Measurements from ENCODE around the gene ATP11B. TPM values are rescaled to one million over a fixed set of nuclear protein-coding genes. Genes with fewer than 3 reads are reported as not detected.

ATP11B gene
- 87.9 and 89.7 TPM in 2 replicates for total RNA-seq

GRCh38 chr3:182792901-182793662 lies at the start of gene ATP11B:
Gene ATP11B (plus strand): TSS chr3:182793504. CDS start chr3:182793760, 256 bp downstream.
- intact Hi-C loops (cut with micrococcal nuclease), result loop anchor here (5.0 kb wide), 2 partner anchors 174 to 364 kb away; no protein-coding TSS in a partner anchor
- peaks cover 31% of the 10 kb centered on the region for H3K4me1 Mint-ChIP-seq
- H3K9me3 Mint-ChIP-seq, result no peaks in the 10 kb centered on the region
- H3K27me3 Mint-ChIP-seq, result peaks cover 2% of the 10 kb centered on the region
- H3K4me3 Mint-ChIP-seq, result peak within 1 kb of the TSS; percentile 98
- H3K36me3 Mint-ChIP-seq (ENCODE audit: low read depth), result peaks cover 19% of the 10 kb centered on the region
- peak within 1 kb of the TSS; percentile 99 for H3K27ac Mint-ChIP-seq
- peak; percentile 95 for DNase-seq

- H3K36me3 Mint-ChIP-seq (ENCODE audit: low read depth), result no peaks in the 10 kb centered on the region
- H3K4me1 Mint-ChIP-seq, result no peaks in the 10 kb centered on the region
- intact Hi-C loops (cut with micrococcal nuclease), result no loop called here
- no peak overlapping the region for H3K27ac Mint-ChIP-seq
- no peak for DNase-seq
- H3K9me3 Mint-ChIP-seq, result no peaks in the 10 kb centered on the region
- peaks cover 5% of the 10 kb centered on the region for H3K27me3 Mint-ChIP-seq
- H3K4me3 Mint-ChIP-seq, result no peak overlapping the region
These were observed 46.3 kb upstream of the ATP11B start for GRCh38 chr3:182746959-182747358.

DNA sequence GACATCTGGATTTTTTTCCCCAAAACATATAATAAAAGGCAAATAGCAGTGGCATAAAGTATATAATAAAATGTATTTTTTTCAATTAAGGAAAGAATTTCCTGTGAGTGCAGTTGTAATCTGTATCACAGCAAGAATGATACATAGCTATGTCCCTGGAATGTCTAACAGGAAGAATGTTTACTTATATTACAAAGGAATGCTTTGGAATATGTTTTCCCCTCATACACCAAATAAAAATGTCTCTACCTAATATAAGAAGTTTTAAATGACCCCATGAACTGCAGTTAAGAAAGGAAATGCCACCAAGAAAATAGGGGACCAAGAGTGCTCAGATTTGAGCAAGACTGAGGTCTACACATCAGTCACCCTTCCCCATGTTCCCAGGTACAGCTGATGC lies 38.0 kb upstream of the ATP11B start:
- Mint-ChIP-seq H3K9me3 (no peaks in the 10 kb centered on the region), H3K27me3 (peaks cover 26% of the 10 kb centered on the region), H3K4me3 (no peak overlapping the region), H3K4me1 (no peaks in the 10 kb centered on the region), H3K36me3 (ENCODE audit: low read depth) (no peaks in the 10 kb centered on the region), H3K27ac (no peak overlapping the region)
- intact Hi-C loops (cut with micrococcal nuclease), result no loop called here
- no peak for DNase-seq

DNA sequence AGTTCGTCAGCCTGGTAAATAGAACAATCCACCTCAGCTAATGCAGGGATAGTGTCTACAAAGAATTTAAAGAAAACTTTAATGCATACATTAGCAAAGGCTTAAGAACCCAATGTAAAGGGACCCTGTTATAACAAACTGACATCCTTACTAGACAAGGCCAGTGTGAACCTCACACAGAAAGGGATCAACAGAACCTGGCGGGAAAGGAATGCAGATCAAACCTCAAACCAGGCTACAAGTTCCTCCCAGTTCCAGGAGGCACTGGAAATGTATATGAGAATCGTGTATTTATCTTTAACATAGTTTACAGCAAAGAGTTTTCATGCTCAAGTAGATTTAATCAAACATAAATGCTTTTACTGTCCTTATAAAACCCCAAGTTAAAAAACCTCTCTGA lies 37.6 kb upstream of the ATP11B start:
- peaks cover 28% of the 10 kb centered on the region for H3K27me3 Mint-ChIP-seq
- no peak overlapping the region for H3K4me3 Mint-ChIP-seq
- no peaks in the 10 kb centered on the region for H3K36me3 Mint-ChIP-seq (ENCODE audit: low read depth)
- no peak overlapping the region for H3K27ac Mint-ChIP-seq
- H3K9me3 Mint-ChIP-seq, result no peaks in the 10 kb centered on the region
- intact Hi-C loops (cut with micrococcal nuclease), result no loop called here
- DNase-seq, result no peak
- no peaks in the 10 kb centered on the region for H3K4me1 Mint-ChIP-seq

DNA sequence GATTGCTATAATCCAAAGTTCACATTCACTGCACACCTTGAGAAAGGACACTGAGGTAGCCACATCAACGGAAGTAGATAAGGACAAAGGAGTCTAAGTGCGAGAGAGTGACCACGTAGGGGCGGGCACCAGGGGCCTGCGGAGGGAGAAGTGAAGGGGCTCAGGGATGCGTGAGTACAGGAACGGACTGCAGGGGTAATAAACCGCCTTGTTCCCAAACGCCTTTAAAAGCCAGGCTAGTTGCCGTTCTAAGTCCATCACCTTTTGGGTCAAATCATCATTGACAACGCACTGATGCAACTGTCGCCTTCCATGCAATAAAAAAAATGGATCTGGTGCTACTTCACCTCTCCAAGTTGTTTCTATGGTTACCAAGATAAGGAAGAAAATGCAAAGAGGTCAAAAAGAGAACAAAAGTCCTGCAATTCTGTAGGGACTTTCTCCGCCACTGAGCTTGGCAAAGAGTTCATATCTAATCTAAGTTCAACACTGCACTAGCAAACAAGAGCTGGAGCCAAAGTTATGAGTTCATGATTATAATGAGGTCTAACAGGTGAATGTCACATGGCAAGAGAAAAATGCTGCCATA lies 32.6 kb upstream of the ATP11B start:
- no peaks in the 10 kb centered on the region for H3K4me1 Mint-ChIP-seq
- peaks cover 28% of the 10 kb centered on the region for H3K27me3 Mint-ChIP-seq
- DNase-seq, result no peak
- no peaks in the 10 kb centered on the region for H3K36me3 Mint-ChIP-seq (ENCODE audit: low read depth)
- H3K27ac Mint-ChIP-seq, result no peak overlapping the region
- no peaks in the 10 kb centered on the region for H3K9me3 Mint-ChIP-seq
- no peak overlapping the region for H3K4me3 Mint-ChIP-seq
- intact Hi-C loops (cut with micrococcal nuclease), result no loop called here

DNA sequence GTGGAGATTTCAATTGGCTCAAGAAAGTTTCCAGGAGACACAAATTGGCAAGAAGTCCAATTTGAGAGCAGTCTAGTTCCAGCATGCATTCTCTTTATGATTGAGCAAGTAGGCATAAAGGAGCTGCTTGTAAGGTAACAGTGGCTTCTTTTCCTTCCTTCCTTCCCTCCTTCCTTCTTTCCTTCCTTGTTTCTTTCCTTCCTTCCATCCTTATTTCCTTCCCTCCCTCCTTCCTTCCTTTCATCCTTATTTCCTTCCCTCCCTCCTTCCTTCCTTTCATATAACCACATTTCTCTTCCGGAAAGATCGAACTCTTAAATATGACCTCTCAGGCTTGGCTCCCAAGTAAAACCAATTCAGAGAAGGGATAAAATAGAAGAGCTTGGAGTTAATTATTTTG lies 29.4 kb upstream of the ATP11B start:
- no peak for DNase-seq
- no peak overlapping the region for H3K27ac Mint-ChIP-seq
- H3K27me3 Mint-ChIP-seq, result peaks cover 23% of the 10 kb centered on the region
- intact Hi-C loops (cut with micrococcal nuclease), result no loop called here
- H3K4me1 Mint-ChIP-seq, result no peaks in the 10 kb centered on the region
- H3K4me3 Mint-ChIP-seq, result no peak overlapping the region
- no peaks in the 10 kb centered on the region for H3K9me3 Mint-ChIP-seq
- no peaks in the 10 kb centered on the region for H3K36me3 Mint-ChIP-seq (ENCODE audit: low read depth)

DNA sequence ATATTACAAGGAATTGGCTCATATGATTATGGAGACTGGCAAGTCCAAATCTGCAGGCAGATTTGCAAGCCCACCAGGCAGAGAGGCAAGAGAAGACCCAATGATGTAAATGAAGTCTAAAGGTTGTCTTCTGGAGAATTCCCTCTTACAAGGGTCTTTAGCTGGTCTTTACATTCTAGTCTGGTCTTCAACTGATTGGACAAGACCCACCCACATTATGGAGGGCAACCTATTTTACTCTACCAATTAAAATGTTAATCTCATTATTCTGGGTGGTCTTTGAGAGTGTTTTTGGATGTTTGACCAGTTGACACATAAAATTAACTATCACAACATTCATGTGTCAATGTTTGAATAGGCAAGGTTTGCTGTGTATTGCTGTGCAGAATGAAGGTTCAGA lies 28.0 kb upstream of the ATP11B start:
- intact Hi-C loops (cut with micrococcal nuclease), result no loop called here
- Mint-ChIP-seq H3K9me3 (no peaks in the 10 kb centered on the region), H3K4me3 (no peak overlapping the region), H3K27ac (no peak overlapping the region), H3K27me3 (peaks cover 23% of the 10 kb centered on the region), H3K36me3 (ENCODE audit: low read depth) (no peaks in the 10 kb centered on the region), H3K4me1 (no peaks in the 10 kb centered on the region)
- no peak for DNase-seq

DNA sequence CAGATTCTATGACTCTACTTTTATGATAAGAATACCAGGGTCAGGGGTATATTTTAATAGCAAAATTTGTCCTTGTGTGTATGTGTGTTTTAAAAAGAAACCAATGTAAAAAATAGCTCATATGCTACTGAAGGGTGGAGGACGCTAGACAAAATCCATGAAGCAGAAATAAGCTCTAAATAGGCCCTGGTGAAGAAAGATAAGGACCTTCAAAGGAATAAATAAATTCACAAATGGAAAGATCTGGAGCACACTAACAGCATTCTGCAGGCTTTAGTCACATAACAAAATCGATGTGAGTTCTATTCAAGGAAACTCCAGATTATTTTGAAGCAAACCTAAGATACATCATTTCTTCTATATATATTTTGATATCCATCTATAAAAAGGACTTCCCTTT lies 27.2 kb upstream of the ATP11B start:
- intact Hi-C loops (cut with micrococcal nuclease), result no loop called here
- H3K9me3 Mint-ChIP-seq, result no peaks in the 10 kb centered on the region

GRCh38 chr3:182768413-182768812 lies 24.9 kb upstream of the ATP11B start:
- Mint-ChIP-seq H3K36me3 (ENCODE audit: low read depth) (no peaks in the 10 kb centered on the region), H3K27ac (no peak overlapping the region), H3K4me3 (no peak overlapping the region), H3K9me3 (no peaks in the 10 kb centered on the region), H3K27me3 (peaks cover 37% of the 10 kb centered on the region), H3K4me1 (no peaks in the 10 kb centered on the region)
- intact Hi-C loops (cut with micrococcal nuclease), result no loop called here
- no peak for DNase-seq

More for the DNA sequence above, 27.2 kb upstream of the ATP11B start:
- no peak overlapping the region for H3K27ac Mint-ChIP-seq
- DNase-seq, result no peak
- H3K4me3 Mint-ChIP-seq, result no peak overlapping the region
- H3K36me3 Mint-ChIP-seq (ENCODE audit: low read depth), result no peaks in the 10 kb centered on the region
- peaks cover 25% of the 10 kb centered on the region for H3K27me3 Mint-ChIP-seq
- no peaks in the 10 kb centered on the region for H3K4me1 Mint-ChIP-seq

DNA sequence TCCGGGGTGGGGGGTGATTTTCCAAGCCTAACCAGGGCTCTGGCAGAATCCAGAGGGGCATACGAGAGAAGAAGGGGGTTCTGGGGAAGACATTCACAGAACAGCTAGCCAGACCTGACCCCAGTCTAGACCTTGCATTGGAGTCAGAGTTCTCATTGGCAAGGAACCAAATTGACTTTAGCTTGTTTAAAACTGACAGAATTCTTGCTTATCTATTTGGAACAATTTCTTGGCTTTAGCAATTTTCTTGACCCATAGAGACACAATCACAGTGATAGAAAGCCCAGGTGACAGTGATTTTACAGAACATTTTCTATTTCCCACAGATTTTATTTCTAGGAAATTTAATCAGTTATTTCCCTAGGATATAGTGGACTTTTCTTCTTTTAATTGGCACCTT lies 23.6 kb upstream of the ATP11B start:
- Mint-ChIP-seq H3K27ac (no peak overlapping the region), H3K9me3 (no peaks in the 10 kb centered on the region), H3K4me3 (no peak overlapping the region), H3K27me3 (peaks cover 38% of the 10 kb centered on the region), H3K4me1 (no peaks in the 10 kb centered on the region), H3K36me3 (ENCODE audit: low read depth) (no peaks in the 10 kb centered on the region)
- DNase-seq, result no peak
- intact Hi-C loops (cut with micrococcal nuclease), result no loop called here

- Mint-ChIP-seq H3K9me3 (no peaks in the 10 kb centered on the region), H3K4me1 (peaks cover 3% of the 10 kb centered on the region), H3K4me3 (no peak overlapping the region), H3K36me3 (ENCODE audit: low read depth) (no peaks in the 10 kb centered on the region), H3K27ac (no peak overlapping the region), H3K27me3 (peaks cover 7% of the 10 kb centered on the region)
- no peak for DNase-seq
- intact Hi-C loops (cut with micrococcal nuclease), result no loop called here
These were observed 11.2 kb upstream of the ATP11B start for GRCh38 chr3:182782149-182782548.

GRCh38 chr3:182783106-182783505 lies 10.2 kb upstream of the ATP11B start:
- Mint-ChIP-seq H3K36me3 (ENCODE audit: low read depth) (no peaks in the 10 kb centered on the region), H3K4me3 (no peak overlapping the region), H3K9me3 (no peaks in the 10 kb centered on the region), H3K27ac (no peak overlapping the region), H3K27me3 (peaks cover 7% of the 10 kb centered on the region), H3K4me1 (peaks cover 3% of the 10 kb centered on the region)
- DNase-seq, result no peak
- intact Hi-C loops (cut with micrococcal nuclease), result no loop called here

- peaks cover 6% of the 10 kb centered on the region for H3K4me1 Mint-ChIP-seq
- no peak overlapping the region for H3K4me3 Mint-ChIP-seq
- H3K27me3 Mint-ChIP-seq, result peaks cover 7% of the 10 kb centered on the region
- no peak for DNase-seq
- intact Hi-C loops (cut with micrococcal nuclease), result no loop called here
- no peaks in the 10 kb centered on the region for H3K36me3 Mint-ChIP-seq (ENCODE audit: low read depth)
- no peaks in the 10 kb centered on the region for H3K9me3 Mint-ChIP-seq
- no peak overlapping the region for H3K27ac Mint-ChIP-seq
These were observed 8.8 kb upstream of the ATP11B start for GRCh38 chr3:182784542-182784941.

- no peaks in the 10 kb centered on the region for H3K9me3 Mint-ChIP-seq
- H3K4me3 Mint-ChIP-seq, result no peak overlapping the region
- intact Hi-C loops (cut with micrococcal nuclease), result no loop called here
These were observed 8.2 kb upstream of the ATP11B start for GRCh38 chr3:182785142-182785541.

More at GRCh38 chr3:182785142-182785541, 8.2 kb upstream of the ATP11B start:
- no peak for DNase-seq
- Mint-ChIP-seq H3K4me1 (peaks cover 6% of the 10 kb centered on the region), H3K36me3 (ENCODE audit: low read depth) (no peaks in the 10 kb centered on the region), H3K27me3 (peaks cover 7% of the 10 kb centered on the region), H3K27ac (no peak overlapping the region)
